Measurements from ENCODE around the gene TRAF3IP1.

The TRAF3IP1 gene

GRCh38 chr2:238361877-238362276, 41.6 kb downstream of the TRAF3IP1 start:
- CTCF ChIA-PET = interaction anchor here (0.5 kb wide), 1 partner anchor 21 kb away, joined by 3 read pairs; no protein-coding TSS in a partner anchor
- POLR2A ChIA-PET = no interaction called here
- DNase-seq (ENCODE audit: extremely low spot score) = no peak

GRCh38 chr2:238362626-238363025, 42.3 kb downstream of the TRAF3IP1 start:
- TF ChIP-seq ZNF384 (IDR thresholded peaks at IDR 0.05) (no peak), FOXK2 (IDR thresholded peaks at IDR 0.05) (no peak), CTBP1 (IDR thresholded peaks at IDR 0.05; ENCODE audit: borderline replicate concordance) (no peak), ELF4 (IDR thresholded peaks at IDR 0.05) (no peak), BHLHE40 (IDR thresholded peaks at IDR 0.05; ENCODE audit: borderline replicate concordance) (no peak), HDGF (IDR thresholded peaks at IDR 0.05; ENCODE audit: borderline replicate concordance) (no peak), LEF1 (IDR thresholded peaks at IDR 0.05; ENCODE audit: borderline replicate concordance) (no peak), TARDBP (IDR thresholded peaks at IDR 0.05) (no peak), SUZ12 (IDR thresholded peaks at IDR 0.05) (no peak), FOXM1 (IDR thresholded peaks at IDR 0.05; ENCODE audit: borderline replicate concordance) (no peak), ARNT (IDR thresholded peaks at IDR 0.05) (no peak), NFRKB (IDR thresholded peaks at IDR 0.05) (no peak), SP1 (IDR thresholded peaks at IDR 0.05) (no peak), FOXA1 (IDR thresholded peaks at IDR 0.05) (no peak), L3MBTL2 (conservative IDR thresholded peaks at IDR 0.05) (no peak)
- TF ChIP-seq, protein P1, sequence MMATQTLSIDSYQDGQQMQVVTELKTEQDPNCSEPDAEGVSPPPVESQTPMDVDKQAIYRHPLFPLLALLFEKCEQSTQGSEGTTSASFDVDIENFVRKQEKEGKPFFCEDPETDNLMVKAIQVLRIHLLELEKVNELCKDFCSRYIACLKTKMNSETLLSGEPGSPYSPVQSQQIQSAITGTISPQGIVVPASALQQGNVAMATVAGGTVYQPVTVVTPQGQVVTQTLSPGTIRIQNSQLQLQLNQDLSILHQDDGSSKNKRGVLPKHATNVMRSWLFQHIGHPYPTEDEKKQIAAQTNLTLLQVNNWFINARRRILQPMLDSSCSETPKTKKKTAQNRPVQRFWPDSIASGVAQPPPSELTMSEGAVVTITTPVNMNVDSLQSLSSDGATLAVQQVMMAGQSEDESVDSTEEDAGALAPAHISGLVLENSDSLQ (IDR thresholded peaks at IDR 0.05) = no peak
- DNase-seq (ENCODE audit: extremely low spot score) = no peak
- ChIA-PET POLR2A (no interaction called here), CTCF (no interaction called here)

More at GRCh38 chr2:238361877-238362276, 41.6 kb downstream of the TRAF3IP1 start:
- no peak for TF ChIP-seq CTBP1 (IDR thresholded peaks at IDR 0.05; ENCODE audit: borderline replicate concordance)
- TF ChIP-seq SP1 (IDR thresholded peaks at IDR 0.05) = no peak
- TF ChIP-seq ZNF384 (IDR thresholded peaks at IDR 0.05) = no peak
- TF ChIP-seq FOXA1 (IDR thresholded peaks at IDR 0.05) = no peak
- no peak for TF ChIP-seq HDGF (IDR thresholded peaks at IDR 0.05; ENCODE audit: borderline replicate concordance)
- no peak for TF ChIP-seq NFRKB (IDR thresholded peaks at IDR 0.05)
- TF ChIP-seq SUZ12 (IDR thresholded peaks at IDR 0.05) = no peak
- no peak for TF ChIP-seq BHLHE40 (IDR thresholded peaks at IDR 0.05; ENCODE audit: borderline replicate concordance)
- no peak for TF ChIP-seq ELF4 (IDR thresholded peaks at IDR 0.05)
- TF ChIP-seq, protein P1 (IDR thresholded peaks at IDR 0.05) = no peak
- no peak for TF ChIP-seq L3MBTL2 (conservative IDR thresholded peaks at IDR 0.05)
- TF ChIP-seq ARNT (IDR thresholded peaks at IDR 0.05) = no peak
- no peak for TF ChIP-seq FOXK2 (IDR thresholded peaks at IDR 0.05)
- TF ChIP-seq TARDBP (IDR thresholded peaks at IDR 0.05) = no peak
- no peak for TF ChIP-seq FOXM1 (IDR thresholded peaks at IDR 0.05; ENCODE audit: borderline replicate concordance)
- TF ChIP-seq LEF1 (IDR thresholded peaks at IDR 0.05; ENCODE audit: borderline replicate concordance) = no peak

DNA sequence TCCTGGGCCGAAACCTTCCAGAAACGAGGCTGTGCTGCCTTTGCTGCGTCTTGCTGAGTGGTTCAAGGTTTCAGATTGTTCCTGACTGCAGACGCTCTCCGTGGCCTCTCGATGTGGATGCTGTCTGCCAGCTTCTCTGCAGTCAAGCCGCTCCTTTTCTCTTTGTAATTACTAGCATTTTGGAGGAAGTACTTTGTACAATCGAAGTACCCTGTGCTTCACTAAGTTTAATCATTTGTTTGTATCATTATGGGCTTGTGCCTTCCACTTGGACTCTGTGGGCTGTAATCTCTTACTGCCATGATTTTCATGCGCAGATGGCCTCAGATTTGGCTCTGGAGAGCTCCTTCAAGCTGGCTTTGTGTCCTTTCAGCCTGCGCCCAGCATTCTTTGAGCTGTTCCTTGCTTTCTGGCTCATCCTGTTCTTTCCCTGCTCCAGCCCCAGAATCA, 49.3 kb downstream of the TRAF3IP1 start:
- ChIA-PET CTCF (interaction anchor here (0.9 kb wide), 1 partner anchor 416 kb away, joined by 3 read pairs; no protein-coding TSS in a partner anchor), POLR2A (no interaction called here)
- TF ChIP-seq LEF1 (IDR thresholded peaks at IDR 0.05; ENCODE audit: borderline replicate concordance) (no peak), FOXM1 (IDR thresholded peaks at IDR 0.05; ENCODE audit: borderline replicate concordance) (no peak), TARDBP (IDR thresholded peaks at IDR 0.05) (no peak), ZNF384 (IDR thresholded peaks at IDR 0.05) (no peak), FOXA1 (IDR thresholded peaks at IDR 0.05) (no peak), ARNT (IDR thresholded peaks at IDR 0.05) (no peak), ELF4 (IDR thresholded peaks at IDR 0.05) (no peak), SP1 (IDR thresholded peaks at IDR 0.05) (no peak), BHLHE40 (IDR thresholded peaks at IDR 0.05; ENCODE audit: borderline replicate concordance) (no peak), L3MBTL2 (conservative IDR thresholded peaks at IDR 0.05) (no peak), HDGF (IDR thresholded peaks at IDR 0.05; ENCODE audit: borderline replicate concordance) (no peak), NFRKB (IDR thresholded peaks at IDR 0.05) (no peak), FOXK2 (IDR thresholded peaks at IDR 0.05) (no peak), SUZ12 (IDR thresholded peaks at IDR 0.05) (no peak), CTBP1 (IDR thresholded peaks at IDR 0.05; ENCODE audit: borderline replicate concordance) (no peak)
- TF ChIP-seq, protein P1 (IDR thresholded peaks at IDR 0.05) = no peak
- DNase-seq (ENCODE audit: extremely low spot score) = no peak

DNA sequence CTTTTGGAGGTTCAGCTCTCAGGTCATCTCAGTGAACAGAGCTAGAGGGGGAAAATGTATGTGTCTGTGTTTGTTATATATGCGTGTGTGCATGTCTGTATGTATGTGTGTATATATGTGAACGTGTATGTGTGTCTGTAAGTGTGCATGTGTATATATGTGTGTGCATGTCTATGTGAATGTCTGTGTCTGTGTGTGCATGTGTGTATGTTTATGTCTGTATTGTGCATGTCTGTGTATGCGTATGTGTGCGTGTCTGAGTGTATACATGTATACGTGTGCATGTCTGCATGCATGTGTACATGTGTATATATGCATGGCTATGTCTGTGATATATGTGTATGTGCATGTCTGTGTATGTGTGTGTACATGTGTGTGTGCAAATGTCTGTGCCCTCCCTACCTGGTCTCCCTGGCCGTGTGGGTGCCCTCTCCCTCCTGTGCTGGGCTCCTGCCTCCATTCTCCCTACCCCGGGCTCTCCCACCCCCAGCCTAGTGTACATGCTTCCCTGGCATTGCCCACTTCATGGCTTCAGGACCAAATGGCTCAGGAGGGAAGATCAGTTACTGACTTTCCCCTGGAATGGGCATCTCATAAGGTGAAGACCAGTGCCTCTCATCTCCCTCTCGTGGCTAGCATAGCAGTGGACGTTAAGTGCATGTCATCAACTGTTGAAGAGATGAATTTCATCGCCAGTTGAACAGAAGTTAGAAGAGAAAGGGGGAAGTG, 49.9 kb downstream of the TRAF3IP1 start:
- no peak for DNase-seq (ENCODE audit: extremely low spot score)
- no peak for TF ChIP-seq BHLHE40 (IDR thresholded peaks at IDR 0.05; ENCODE audit: borderline replicate concordance)
- TF ChIP-seq HDGF (IDR thresholded peaks at IDR 0.05; ENCODE audit: borderline replicate concordance) = no peak
- no peak for TF ChIP-seq FOXK2 (IDR thresholded peaks at IDR 0.05)
- no peak for TF ChIP-seq NFRKB (IDR thresholded peaks at IDR 0.05)
- no peak for TF ChIP-seq L3MBTL2 (conservative IDR thresholded peaks at IDR 0.05)
- no peak for TF ChIP-seq ZNF384 (IDR thresholded peaks at IDR 0.05)
- no peak for TF ChIP-seq CTBP1 (IDR thresholded peaks at IDR 0.05; ENCODE audit: borderline replicate concordance)
- TF ChIP-seq, protein P1 (IDR thresholded peaks at IDR 0.05) = no peak
- no peak for TF ChIP-seq SP1 (IDR thresholded peaks at IDR 0.05)
- TF ChIP-seq FOXA1 (IDR thresholded peaks at IDR 0.05) = no peak
- TF ChIP-seq ARNT (IDR thresholded peaks at IDR 0.05) = no peak
- no peak for TF ChIP-seq FOXM1 (IDR thresholded peaks at IDR 0.05; ENCODE audit: borderline replicate concordance)
- no peak for TF ChIP-seq SUZ12 (IDR thresholded peaks at IDR 0.05)
- no peak for TF ChIP-seq TARDBP (IDR thresholded peaks at IDR 0.05)
- no peak for TF ChIP-seq ELF4 (IDR thresholded peaks at IDR 0.05)
- TF ChIP-seq LEF1 (IDR thresholded peaks at IDR 0.05; ENCODE audit: borderline replicate concordance) = no peak
- ChIA-PET CTCF (interaction anchor here (0.6 to 1.2 kb wide), 3 partner anchors 27 to 415 kb away, joined by 3 read pairs; no protein-coding TSS in a partner anchor), POLR2A (no interaction called here)
